T-helper 2 cell treated with Interferon-gamma antibody and Interleukin-4, amounts not matched to agents 5 μg/mL and 100 μg/mL, for 36 hours (primary cell): ENCODE measurements around the gene SLC19A3.
"Not testable (repeated sequence)": the region's sequence is repeated elsewhere in the genome, so short reads cannot be mapped to it uniquely, and the experiment has no call there.

Source experiments
- DNase-seq: peaks from one replicate; pipeline ENCODE4 v3.0.0; 2021; ENCODE audit warnings: low spot score
- H3K27ac Mint-ChIP-seq: one replicate; pipeline ENCODE4 v1.8.0; 2021; ENCODE audit warnings: mild to moderate bottlenecking, mixed read lengths
- H3K27me3 Mint-ChIP-seq: one replicate; pipeline ENCODE4 v1.8.0; 2021; ENCODE audit warnings: low read depth, mixed read lengths
- H3K36me3 Mint-ChIP-seq: one replicate; pipeline ENCODE4 v1.8.0; 2021; ENCODE audit warnings: low read depth, mixed read lengths
- H3K4me1 Mint-ChIP-seq: one replicate; pipeline ENCODE4 v1.8.0; 2021; ENCODE audit warnings: low read depth, mixed read lengths
- H3K4me3 Mint-ChIP-seq: one replicate; pipeline ENCODE4 v1.8.0; 2022; ENCODE audit warnings: mild to moderate bottlenecking, moderate library complexity, mixed read lengths
- H3K9me3 Mint-ChIP-seq: one replicate; pipeline ENCODE4 v1.8.0; 2021; ENCODE audit warnings: mixed read lengths

Gene SLC19A3

DNA sequence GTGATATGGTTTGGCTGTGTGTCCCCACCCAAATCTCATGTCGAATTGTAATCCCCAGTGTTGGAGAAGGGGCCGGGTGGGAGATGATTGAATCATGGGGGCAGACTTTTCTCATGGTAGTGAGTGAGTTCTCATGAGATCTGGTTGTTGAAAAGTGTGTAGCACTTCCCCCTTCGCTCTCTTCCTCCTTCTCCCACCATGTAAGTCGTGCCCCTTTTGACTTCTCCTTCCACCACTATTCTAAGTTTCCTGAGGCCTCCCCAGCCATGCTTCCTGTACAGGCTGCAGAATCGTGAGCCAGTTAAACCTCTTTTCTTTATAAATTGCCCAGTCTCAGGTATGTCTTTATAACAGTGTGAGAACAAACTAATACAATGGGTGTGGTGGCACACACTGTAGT is 44.2 kb downstream of the SLC19A3 start:
- not testable (repeated sequence) for H3K27me3 Mint-ChIP-seq, H3K36me3 Mint-ChIP-seq, H3K27ac Mint-ChIP-seq, H3K4me1 Mint-ChIP-seq, DNase-seq, H3K4me3 Mint-ChIP-seq, H3K9me3 Mint-ChIP-seq

DNA sequence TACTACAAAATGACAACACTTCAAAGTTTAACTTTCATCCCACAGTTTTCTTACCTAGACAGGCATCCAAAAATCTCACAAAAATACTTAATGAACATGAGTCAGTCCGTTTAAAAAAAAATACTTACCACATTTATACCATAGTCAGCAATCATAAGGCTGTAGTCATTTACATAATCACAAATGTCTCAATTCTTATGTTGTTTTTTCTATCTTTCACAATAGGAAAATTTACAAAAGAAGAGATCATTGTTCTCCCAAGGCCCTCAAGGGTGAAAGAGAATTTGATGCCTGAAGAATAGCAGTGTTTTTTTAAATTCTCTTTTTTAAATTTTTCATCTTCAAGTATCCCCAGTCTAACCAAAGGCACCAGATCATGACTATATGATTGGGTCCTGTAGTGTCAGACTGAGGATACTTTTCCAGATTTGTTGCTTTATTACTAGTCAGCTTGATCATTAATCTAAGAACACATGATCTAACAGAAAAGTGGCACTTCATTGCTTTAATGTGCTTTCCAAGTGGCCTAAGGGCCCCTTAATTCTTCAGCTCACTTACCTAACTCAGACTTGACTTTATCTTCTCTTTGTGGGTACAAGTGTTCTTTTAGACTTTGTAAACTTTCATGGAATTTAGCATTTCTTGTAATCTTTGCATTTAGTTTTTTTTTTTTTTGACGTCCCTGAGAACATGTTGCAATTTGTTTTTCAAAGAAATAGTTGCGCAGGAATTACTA is 46.5 kb downstream of the SLC19A3 start:
- no peak overlapping the region for H3K27ac Mint-ChIP-seq

DNA sequence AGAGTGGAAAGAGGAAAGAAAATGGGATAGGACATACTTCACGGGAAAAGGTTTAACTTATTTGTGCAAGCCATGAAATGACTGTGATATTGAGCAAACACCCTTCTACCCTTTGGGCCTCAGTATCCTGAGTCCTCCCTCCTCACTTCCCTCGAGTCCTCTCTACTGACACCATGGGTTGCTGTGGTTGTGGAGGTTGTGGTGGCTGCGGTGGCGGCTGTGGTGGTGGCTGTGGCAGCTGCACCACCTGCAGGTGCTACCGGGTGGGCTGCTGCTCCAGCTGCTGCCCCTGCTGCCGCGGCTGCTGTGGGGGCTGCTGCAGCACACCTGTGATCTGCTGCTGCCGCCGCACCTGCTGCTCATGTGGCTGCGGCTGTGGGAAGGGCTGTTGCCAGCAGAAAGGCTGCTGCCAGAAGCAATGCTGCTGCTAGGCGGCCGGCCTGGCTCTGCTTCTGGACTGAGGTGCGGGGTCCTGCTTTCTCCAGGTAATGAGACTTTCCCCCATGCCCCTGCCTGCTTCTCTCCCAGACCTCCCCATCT is 51.1 kb downstream of the SLC19A3 start, which contains the start of gene SCYGR5:
TSS of gene SCYGR5 (plus strand) at position 174 of the 540 bp plus-strand sequence. CDS start at position 174, 0 bp downstream.
- not testable (repeated sequence) for H3K4me3 Mint-ChIP-seq, H3K27ac Mint-ChIP-seq

More for the DNA sequence above, 46.5 kb downstream of the SLC19A3 start:
- DNase-seq: no peak
- Mint-ChIP-seq H3K4me1 (no peaks in the 10 kb centered on the region), H3K9me3 (no peaks in the 10 kb centered on the region), H3K27me3 (peaks cover 2% of the 10 kb centered on the region), H3K4me3 (no peak overlapping the region), H3K36me3 (no peaks in the 10 kb centered on the region)

DNA sequence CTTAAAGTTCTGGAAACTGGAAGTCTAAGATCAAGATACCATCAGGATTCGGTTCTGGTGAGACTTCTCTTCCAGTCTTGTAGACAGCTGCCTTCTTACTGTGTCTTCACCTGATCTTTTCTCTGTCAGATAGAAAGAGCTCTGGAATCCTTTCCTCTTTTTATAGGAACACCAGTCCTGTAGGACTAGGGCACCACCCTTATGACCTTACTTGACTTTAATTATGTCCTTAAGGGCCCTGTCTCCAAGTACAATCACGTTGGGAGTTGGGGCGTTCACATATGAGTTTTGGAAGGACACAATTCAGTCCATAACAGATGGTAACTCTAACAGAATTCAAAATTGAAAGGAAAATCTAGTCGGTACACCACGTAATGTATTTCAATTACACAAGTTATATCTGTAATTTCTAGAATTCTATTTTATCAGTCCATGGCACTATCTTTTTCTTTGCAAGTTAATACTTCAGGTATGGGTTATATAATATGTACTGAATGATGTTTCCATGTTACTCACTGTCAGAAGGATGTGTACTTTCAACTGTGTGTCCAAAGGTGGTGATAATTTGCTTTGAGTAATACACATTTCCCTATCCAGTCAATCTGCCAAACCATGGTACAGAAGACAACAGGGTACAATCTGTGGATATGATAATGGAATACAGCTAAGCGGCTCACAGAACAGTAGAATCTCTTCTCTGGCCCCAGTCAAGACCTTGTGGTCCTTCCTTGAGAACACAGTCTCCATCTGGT is 52.5 kb downstream of the SLC19A3 start:
- Mint-ChIP-seq H3K36me3 (no peaks in the 10 kb centered on the region), H3K27ac (no peak overlapping the region), H3K27me3 (no peaks in the 10 kb centered on the region), H3K4me1 (no peaks in the 10 kb centered on the region), H3K4me3 (no peak overlapping the region), H3K9me3 (no peaks in the 10 kb centered on the region)
- no peak for DNase-seq

More for the DNA sequence above, 51.1 kb downstream of the SLC19A3 start, which contains the start of gene SCYGR5:
- H3K9me3 Mint-ChIP-seq, H3K36me3 Mint-ChIP-seq, H3K4me1 Mint-ChIP-seq, H3K27me3 Mint-ChIP-seq, DNase-seq: not testable (repeated sequence)

DNA sequence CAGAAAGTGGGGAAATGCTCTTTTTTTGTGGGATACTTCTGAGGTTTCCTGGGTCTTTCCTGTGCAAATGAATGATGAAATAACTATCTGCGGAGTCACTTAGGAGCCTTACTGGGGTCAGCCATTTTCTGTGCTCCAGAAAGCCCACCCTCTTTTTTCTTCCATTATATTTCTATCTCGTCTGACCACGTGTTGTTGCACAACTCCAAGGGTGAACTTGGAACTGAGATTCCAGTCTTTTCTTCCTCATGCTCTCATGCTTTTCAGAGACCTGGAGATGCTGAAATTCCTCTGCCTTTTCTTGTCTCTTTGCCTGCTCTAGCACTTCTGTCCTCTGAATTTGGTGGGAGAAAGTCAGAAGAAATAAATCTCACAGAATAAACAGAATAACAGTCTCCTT is 56.0 kb downstream of the SLC19A3 start:
- Mint-ChIP-seq H3K4me1 (no peaks in the 10 kb centered on the region), H3K27ac (no peak overlapping the region), H3K9me3 (no peaks in the 10 kb centered on the region), H3K4me3 (no peak overlapping the region), H3K27me3 (no peaks in the 10 kb centered on the region), H3K36me3 (no peaks in the 10 kb centered on the region)
- no peak for DNase-seq

DNA sequence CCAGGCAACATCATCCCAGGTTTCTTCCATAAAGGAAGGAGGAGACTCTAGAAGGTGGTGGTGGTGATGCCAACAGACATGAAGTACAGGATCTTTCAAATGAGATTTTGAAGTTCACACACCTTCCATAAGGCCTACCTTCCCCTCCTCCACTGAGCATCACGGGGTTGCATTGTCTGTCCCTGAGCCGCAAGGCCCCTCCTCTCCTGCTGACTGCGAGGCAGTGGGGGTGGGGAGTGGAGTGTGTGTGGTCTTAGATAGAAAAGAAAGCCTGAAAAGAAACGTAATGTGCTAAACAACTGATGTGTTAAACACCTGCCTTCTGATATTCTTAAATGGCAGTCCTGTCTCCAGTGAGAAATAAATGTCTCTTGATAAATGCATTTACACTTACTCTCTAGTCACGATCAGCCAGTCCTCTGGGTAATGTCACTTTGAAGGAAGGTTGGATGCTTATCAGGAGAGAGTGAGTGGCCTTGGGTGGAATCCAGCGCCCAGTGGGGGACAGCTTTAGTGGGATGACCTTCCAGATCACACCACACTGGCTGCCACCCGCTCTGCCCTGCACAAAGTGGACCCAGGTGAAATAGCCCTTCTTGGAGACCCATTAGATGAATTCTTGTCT is 56.7 kb downstream of the SLC19A3 start:
- no peak overlapping the region for H3K4me3 Mint-ChIP-seq

DNA sequence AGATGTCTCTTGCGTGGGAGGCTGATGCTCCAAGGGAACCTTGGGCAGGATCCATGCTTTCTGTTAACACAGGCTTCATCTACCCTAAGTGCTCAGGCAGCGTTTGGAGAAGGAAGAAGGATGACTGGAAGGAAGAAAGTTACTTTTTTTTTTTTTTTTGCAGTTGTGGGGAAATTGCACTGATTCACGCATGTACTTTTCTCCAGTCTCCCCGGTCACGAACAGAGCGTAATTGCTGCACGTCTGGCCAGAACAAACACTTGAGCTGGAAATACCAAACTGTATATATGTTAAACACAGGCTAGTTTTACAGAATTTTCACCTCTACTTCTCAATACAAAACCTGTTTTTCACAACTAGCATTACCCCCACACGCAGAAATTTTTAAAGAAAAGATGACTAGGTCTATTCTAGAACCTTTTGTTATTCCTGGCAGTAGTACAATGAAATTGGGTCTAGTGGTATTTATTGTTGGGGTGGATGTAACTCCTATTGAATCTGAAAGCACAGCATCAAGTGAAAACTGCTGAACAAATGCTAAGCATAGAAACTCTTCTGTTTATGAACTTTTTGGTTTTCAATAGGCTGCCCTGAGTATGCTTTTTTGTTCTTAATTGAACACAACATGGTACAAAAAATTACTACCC is 60.5 kb downstream of the SLC19A3 start:
- H3K9me3 Mint-ChIP-seq: no peaks in the 10 kb centered on the region
- no peak for DNase-seq

More for the DNA sequence above, 56.7 kb downstream of the SLC19A3 start:
- H3K36me3 Mint-ChIP-seq: no peaks in the 10 kb centered on the region
- H3K9me3 Mint-ChIP-seq: no peaks in the 10 kb centered on the region
- no peaks in the 10 kb centered on the region for H3K4me1 Mint-ChIP-seq
- H3K27ac Mint-ChIP-seq: no peak overlapping the region
- DNase-seq: no peak
- H3K27me3 Mint-ChIP-seq: no peaks in the 10 kb centered on the region

DNA sequence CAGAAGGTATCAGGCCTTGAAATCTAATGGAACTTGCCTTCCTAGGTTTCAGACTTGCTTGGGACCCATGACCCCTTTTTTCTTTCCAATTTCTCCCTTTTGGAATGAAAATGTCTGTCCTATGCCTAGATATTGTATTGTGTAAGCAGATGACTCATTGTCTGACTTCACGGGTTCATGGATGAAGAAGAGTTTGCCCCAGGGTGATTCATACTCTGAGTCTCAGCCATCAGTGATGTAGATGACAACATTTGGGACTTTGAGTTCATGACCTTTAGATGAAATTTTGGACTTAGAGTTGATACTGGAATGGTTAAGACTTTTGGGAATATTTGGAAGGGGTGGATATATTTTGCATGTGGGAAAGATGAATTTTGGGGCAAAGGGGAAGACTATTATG is 62.4 kb downstream of the SLC19A3 start:
- no peak for DNase-seq
- Mint-ChIP-seq H3K4me3 (no peak overlapping the region), H3K4me1 (no peaks in the 10 kb centered on the region), H3K27ac (no peak overlapping the region), H3K36me3 (no peaks in the 10 kb centered on the region), H3K9me3 (no peaks in the 10 kb centered on the region), H3K27me3 (peaks cover 5% of the 10 kb centered on the region)

More for the DNA sequence above, 60.5 kb downstream of the SLC19A3 start:
- no peaks in the 10 kb centered on the region for H3K36me3 Mint-ChIP-seq
- peaks cover 3% of the 10 kb centered on the region for H3K27me3 Mint-ChIP-seq
- no peak overlapping the region for H3K4me3 Mint-ChIP-seq
- H3K4me1 Mint-ChIP-seq: no peaks in the 10 kb centered on the region
- H3K27ac Mint-ChIP-seq: no peak overlapping the region

DNA sequence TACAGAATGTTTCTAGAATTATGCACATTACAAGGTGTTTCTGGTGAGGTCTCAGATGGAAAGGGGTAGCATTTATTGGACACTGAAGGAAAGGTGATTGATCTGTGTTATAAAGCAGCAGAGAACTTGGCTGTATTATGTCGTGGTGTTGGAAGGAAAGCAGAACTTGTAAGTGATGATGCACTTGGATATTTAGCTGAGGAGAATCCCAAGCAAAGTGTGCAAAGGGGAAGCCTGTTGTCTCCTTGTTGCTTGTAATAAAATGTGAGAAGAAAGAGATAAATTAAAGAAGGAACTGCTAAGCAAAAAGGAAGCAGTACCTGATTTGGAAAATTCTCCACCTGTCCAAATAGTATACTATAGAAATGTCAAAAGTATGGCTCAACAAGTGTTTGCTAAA is 63.4 kb downstream of the SLC19A3 start:
- H3K36me3 Mint-ChIP-seq: no peaks in the 10 kb centered on the region
- no peak overlapping the region for H3K4me3 Mint-ChIP-seq
- no peak for DNase-seq
- H3K4me1 Mint-ChIP-seq: no peaks in the 10 kb centered on the region
- H3K27ac Mint-ChIP-seq: no peak overlapping the region
- H3K9me3 Mint-ChIP-seq: no peaks in the 10 kb centered on the region
- H3K27me3 Mint-ChIP-seq: peaks cover 5% of the 10 kb centered on the region

DNA sequence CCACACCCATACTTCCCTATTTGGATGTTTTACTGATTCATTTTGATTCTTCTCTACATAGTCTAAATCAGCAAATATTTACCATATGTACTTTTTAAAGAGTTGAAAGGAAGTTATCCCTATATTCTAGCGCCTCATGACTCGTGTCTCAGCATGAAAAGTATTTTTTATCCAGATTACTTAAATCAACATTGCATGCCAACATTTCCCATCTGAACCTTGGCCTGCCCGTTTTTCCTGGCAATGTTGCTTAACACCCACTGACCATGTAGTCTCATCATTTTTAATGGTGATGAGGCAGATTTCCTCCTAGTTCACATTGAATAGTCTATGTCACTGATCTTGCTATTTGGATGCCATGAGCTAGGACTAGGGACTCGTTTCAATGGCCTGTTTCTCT is 64.4 kb downstream of the SLC19A3 start:
- Mint-ChIP-seq H3K4me3 (no peak overlapping the region), H3K27ac (no peak overlapping the region), H3K36me3 (no peaks in the 10 kb centered on the region), H3K9me3 (no peaks in the 10 kb centered on the region), H3K27me3 (peaks cover 5% of the 10 kb centered on the region), H3K4me1 (no peaks in the 10 kb centered on the region)
- DNase-seq: no peak

DNA sequence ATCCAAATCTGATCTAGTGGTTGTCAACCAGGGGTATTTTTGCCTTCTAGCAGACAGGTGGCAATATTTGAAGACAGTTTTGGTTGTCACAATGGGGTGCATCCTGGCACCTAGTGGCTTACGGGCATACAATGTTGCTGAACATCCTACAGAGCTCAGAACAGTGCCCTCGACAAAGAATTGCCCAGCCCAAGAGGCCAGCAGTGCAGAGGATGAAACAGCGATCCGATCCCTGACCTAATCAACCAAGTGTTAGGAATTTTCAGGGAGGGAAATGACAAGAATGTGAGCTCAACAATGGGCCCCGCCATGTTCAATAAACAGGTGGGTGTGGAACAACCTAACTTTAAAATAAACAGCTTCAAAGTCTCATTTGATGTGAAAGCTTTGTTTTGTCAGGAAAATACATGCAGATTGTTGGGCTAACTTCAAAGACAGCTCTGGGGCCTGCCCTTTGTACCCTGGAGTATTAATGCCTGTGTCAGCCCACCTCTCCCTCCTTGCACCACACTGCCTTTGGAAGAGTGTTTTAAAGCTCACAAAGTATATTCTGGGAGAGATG is 73.8 kb downstream of the SLC19A3 start:
- Mint-ChIP-seq H3K9me3 (no peaks in the 10 kb centered on the region), H3K27me3 (peaks cover 3% of the 10 kb centered on the region), H3K36me3 (no peaks in the 10 kb centered on the region), H3K4me3 (no peak overlapping the region), H3K27ac (no peak overlapping the region), H3K4me1 (no peaks in the 10 kb centered on the region)
- no peak for DNase-seq

DNA sequence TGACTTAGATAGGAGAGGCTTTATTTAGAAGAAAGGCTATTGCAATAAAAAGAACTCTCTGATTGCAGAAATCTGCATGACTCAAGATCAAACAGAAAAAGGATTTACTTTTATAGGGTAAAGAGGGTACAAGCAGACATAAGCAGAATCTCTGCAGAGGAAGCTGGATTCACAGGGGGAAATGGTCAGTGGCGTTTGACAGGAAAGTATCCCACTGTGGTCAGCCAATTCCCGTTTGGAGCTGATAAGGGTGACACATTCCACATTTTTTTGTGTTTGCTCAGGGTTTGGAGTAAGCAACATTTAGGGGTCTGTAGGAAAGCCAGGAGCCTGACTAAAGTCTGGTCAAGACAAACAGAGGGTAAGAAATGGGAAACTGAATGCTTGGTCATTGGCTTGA is 75.2 kb downstream of the SLC19A3 start:
- Mint-ChIP-seq H3K4me1 (no peaks in the 10 kb centered on the region), H3K36me3 (no peaks in the 10 kb centered on the region), H3K4me3 (no peak overlapping the region), H3K27me3 (peaks cover 3% of the 10 kb centered on the region), H3K9me3 (no peaks in the 10 kb centered on the region), H3K27ac (no peak overlapping the region)
- DNase-seq: no peak

DNA sequence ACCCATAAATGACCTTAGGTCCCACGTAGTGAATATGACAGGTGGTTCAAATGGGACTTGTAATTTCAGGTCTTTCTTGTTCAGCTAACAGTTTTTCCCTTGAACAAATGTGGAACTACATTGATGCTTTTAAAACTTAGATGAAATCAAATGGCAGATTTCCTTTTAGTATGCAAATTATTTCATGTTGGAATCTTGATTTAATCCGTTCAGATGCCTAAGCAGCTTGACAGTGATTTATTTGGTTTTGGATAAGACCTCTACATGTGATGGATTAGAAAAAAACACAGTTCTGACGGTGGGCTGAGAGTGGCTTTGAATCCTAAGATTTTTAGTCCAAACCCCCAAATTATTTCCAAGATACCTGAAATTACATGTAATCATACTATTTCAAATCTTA is 83.6 kb downstream of the SLC19A3 start:
- H3K27me3 Mint-ChIP-seq: peaks cover 3% of the 10 kb centered on the region
- DNase-seq: no peak
- H3K4me3 Mint-ChIP-seq: no peak overlapping the region
- no peaks in the 10 kb centered on the region for H3K9me3 Mint-ChIP-seq
- H3K4me1 Mint-ChIP-seq: no peaks in the 10 kb centered on the region
- no peak overlapping the region for H3K27ac Mint-ChIP-seq
- H3K36me3 Mint-ChIP-seq: no peaks in the 10 kb centered on the region
